Neural cell (in vitro differentiated cells): ENCODE measurements around the gene TMEM269.

Source experiments
- EP300 ChIP-seq: fragments of 450-650 bp; conservative IDR thresholded peaks from 2 replicates; pipeline ENCODE4 v1.6.1; 2014; ENCODE audit warnings: antibody characterized with exemption, mild to moderate bottlenecking, moderate library complexity; ENCODE audit not compliant: poor library complexity, severe bottlenecking
- EZH2 ChIP-seq: fragments of 200-600, 300-800 bp; shearing (Covaris generic), sonication (generic); IDR thresholded peaks from 2 replicates; pipeline ENCODE4 v1.6.1; 2014; ENCODE audit warnings: antibody characterized with exemption, low read length, borderline replicate concordance, mild to moderate bottlenecking; ENCODE audit not compliant: insufficient read depth, poor library complexity, severe bottlenecking
- MXI1 ChIP-seq: fragments of 450-650 bp; conservative IDR thresholded peaks from 2 replicates; pipeline ENCODE4 v1.6.1; 2014; ENCODE audit warnings: antibody characterized with exemption, mild to moderate bottlenecking; ENCODE audit not compliant: poor library complexity, severe bottlenecking
- POLR2AphosphoS5 ChIP-seq: IDR thresholded peaks from 2 replicates; pipeline ENCODE4 v1.6.1; 2012
- TF ChIP-seq, protein P1 (sequence below): fragments of 450-650 bp; IDR thresholded peaks from 2 replicates; pipeline ENCODE4 v1.5.1; 2014; ENCODE audit warnings: antibody characterized with exemption, mild to moderate bottlenecking, moderate library complexity; ENCODE audit not compliant: poor library complexity, severe bottlenecking

DNA sequence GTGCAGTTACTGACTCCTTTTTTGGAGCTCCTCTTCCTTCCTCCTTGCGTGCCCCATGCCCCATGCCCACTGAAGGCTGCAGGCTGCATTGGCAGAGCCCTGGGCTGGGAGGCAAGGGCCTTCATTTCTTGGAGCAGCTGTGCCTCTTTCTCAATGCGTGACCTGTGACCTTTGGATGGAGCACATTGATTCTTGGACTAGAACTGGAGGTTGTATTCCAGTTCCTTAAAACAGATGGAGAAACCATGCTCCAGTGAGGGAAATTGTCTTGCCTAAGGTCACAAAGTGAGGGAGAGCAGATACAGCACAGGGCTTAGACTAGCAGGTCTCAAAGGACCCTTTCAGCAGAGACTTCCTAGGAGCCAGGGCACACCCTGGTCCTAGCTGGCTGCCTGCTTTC is 9.0 kb downstream of the TMEM269 start:
- TF ChIP-seq EZH2 (no peak), EP300 (no peak), POLR2AphosphoS5 (no peak), MXI1 (no peak)
- TF ChIP-seq, protein P1, sequence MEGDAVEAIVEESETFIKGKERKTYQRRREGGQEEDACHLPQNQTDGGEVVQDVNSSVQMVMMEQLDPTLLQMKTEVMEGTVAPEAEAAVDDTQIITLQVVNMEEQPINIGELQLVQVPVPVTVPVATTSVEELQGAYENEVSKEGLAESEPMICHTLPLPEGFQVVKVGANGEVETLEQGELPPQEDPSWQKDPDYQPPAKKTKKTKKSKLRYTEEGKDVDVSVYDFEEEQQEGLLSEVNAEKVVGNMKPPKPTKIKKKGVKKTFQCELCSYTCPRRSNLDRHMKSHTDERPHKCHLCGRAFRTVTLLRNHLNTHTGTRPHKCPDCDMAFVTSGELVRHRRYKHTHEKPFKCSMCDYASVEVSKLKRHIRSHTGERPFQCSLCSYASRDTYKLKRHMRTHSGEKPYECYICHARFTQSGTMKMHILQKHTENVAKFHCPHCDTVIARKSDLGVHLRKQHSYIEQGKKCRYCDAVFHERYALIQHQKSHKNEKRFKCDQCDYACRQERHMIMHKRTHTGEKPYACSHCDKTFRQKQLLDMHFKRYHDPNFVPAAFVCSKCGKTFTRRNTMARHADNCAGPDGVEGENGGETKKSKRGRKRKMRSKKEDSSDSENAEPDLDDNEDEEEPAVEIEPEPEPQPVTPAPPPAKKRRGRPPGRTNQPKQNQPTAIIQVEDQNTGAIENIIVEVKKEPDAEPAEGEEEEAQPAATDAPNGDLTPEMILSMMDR = no peak
